Central memory CD8-positive, alpha-beta T cell (primary cell): ENCODE measurements around the gene MACROD2.

Experiments used
- ATAC-seq: fragments of 150-1000 bp; cut with Tn5 transposase; replicated peaks from 2 replicates; pipeline ENCODE4 v1.10.0; 2022; ENCODE audit warnings: mild to moderate bottlenecking, moderate FRiP score, moderate number of reproducible peaks; ENCODE audit not compliant: poor library complexity, severe bottlenecking; ENCODE audit errors: extremely low read depth
- DNase-seq, 2 donors: peaks; one replicate each; pipeline ENCODE4 v3.0.0; 2021; ENCODE audit warnings: low spot score in 2 of 2
- H3K27ac Mint-ChIP-seq: one replicate; pipeline ENCODE4 v1.8.0; 2022; ENCODE audit warnings: low read depth, mild to moderate bottlenecking, moderate library complexity, mixed read lengths
- H3K27me3 Mint-ChIP-seq: one replicate; pipeline ENCODE4 v1.8.0; 2022; ENCODE audit warnings: mixed read lengths
- H3K36me3 Mint-ChIP-seq: one replicate; pipeline ENCODE4 v1.8.0; 2022; ENCODE audit warnings: mild to moderate bottlenecking, moderate library complexity, mixed read lengths; ENCODE audit not compliant: insufficient read depth
- H3K4me1 Mint-ChIP-seq: one replicate; pipeline ENCODE4 v1.8.0; 2022; ENCODE audit warnings: mixed read lengths
- H3K4me3 Mint-ChIP-seq: one replicate; pipeline ENCODE4 v1.8.0; 2022; ENCODE audit warnings: mild to moderate bottlenecking, moderate library complexity, mixed read lengths
- H3K9me3 Mint-ChIP-seq: one replicate; pipeline ENCODE4 v1.8.0; 2022; ENCODE audit warnings: mixed read lengths

Gene MACROD2

GRCh38 chr20:15616626-15617025, 1621.3 kb downstream of the MACROD2 start:
- H3K4me1 Mint-ChIP-seq, result no peaks in the 10 kb centered on the region
- H3K36me3 Mint-ChIP-seq, result no peaks in the 10 kb centered on the region
- ATAC-seq, result no peak
- H3K27ac Mint-ChIP-seq, result no peak overlapping the region
- no peak for DNase-seq
- no peak overlapping the region for H3K4me3 Mint-ChIP-seq
- H3K9me3 Mint-ChIP-seq, result peaks cover 18% of the 10 kb centered on the region
- H3K27me3 Mint-ChIP-seq, result no peaks in the 10 kb centered on the region

GRCh38 chr20:15618110-15618509, 1622.8 kb downstream of the MACROD2 start:
- peaks cover 17% of the 10 kb centered on the region for H3K9me3 Mint-ChIP-seq

DNA sequence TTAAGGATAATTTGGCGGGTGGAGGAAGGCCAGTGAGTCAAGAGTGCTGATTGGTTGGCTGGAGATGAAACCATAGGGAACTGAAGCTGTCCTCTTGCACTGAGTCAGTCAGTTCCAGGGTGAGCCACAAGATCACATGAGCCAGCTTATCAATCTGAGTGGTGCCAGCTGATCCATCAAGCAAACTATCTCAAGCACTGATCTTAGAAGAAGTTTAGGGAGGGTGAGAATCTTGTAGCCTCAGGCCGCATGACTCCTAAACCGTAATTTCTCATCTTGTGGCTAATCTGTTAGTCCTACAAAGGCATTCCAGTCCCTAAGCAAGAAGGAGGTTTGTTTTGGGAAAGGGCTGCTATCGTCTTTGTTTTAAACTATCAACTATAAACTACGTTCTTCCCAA, 1623.6 kb downstream of the MACROD2 start:
- DNase-seq (no peak), ATAC-seq (no peak)
- no peaks in the 10 kb centered on the region for H3K36me3 Mint-ChIP-seq
- no peaks in the 10 kb centered on the region for H3K4me1 Mint-ChIP-seq
- H3K27me3 Mint-ChIP-seq, result no peaks in the 10 kb centered on the region
- no peak overlapping the region for H3K4me3 Mint-ChIP-seq
- no peak overlapping the region for H3K27ac Mint-ChIP-seq
- H3K9me3 Mint-ChIP-seq, result peaks cover 17% of the 10 kb centered on the region

More at GRCh38 chr20:15618110-15618509, 1622.8 kb downstream of the MACROD2 start:
- Mint-ChIP-seq H3K4me1 (no peaks in the 10 kb centered on the region), H3K4me3 (no peak overlapping the region), H3K36me3 (no peaks in the 10 kb centered on the region), H3K27ac (no peak overlapping the region), H3K27me3 (no peaks in the 10 kb centered on the region)
- ATAC-seq, result no peak
- no peak for DNase-seq

- Mint-ChIP-seq H3K4me1 (no peaks in the 10 kb centered on the region), H3K36me3 (no peaks in the 10 kb centered on the region), H3K9me3 (peaks cover 17% of the 10 kb centered on the region), H3K27ac (no peak overlapping the region), H3K27me3 (no peaks in the 10 kb centered on the region), H3K4me3 (no peak overlapping the region)
- ATAC-seq, result no peak
- DNase-seq, result no peak
These were observed 1624.0 kb downstream of the MACROD2 start for GRCh38 chr20:15619341-15619740.

GRCh38 chr20:15619816-15620215, 1624.5 kb downstream of the MACROD2 start:
- peaks cover 15% of the 10 kb centered on the region for H3K9me3 Mint-ChIP-seq
- ATAC-seq (no peak), DNase-seq (no peak)
- no peaks in the 10 kb centered on the region for H3K36me3 Mint-ChIP-seq
- no peaks in the 10 kb centered on the region for H3K4me1 Mint-ChIP-seq
- H3K27me3 Mint-ChIP-seq, result no peaks in the 10 kb centered on the region
- no peak overlapping the region for H3K4me3 Mint-ChIP-seq
- H3K27ac Mint-ChIP-seq, result no peak overlapping the region

GRCh38 chr20:15622368-15622767, 1627.1 kb downstream of the MACROD2 start:
- Mint-ChIP-seq H3K36me3 (no peaks in the 10 kb centered on the region), H3K27ac (no peak overlapping the region), H3K27me3 (no peaks in the 10 kb centered on the region), H3K9me3 (peaks cover 17% of the 10 kb centered on the region), H3K4me1 (no peaks in the 10 kb centered on the region), H3K4me3 (no peak overlapping the region)
- no peak for DNase-seq
- ATAC-seq, result no peak

DNA sequence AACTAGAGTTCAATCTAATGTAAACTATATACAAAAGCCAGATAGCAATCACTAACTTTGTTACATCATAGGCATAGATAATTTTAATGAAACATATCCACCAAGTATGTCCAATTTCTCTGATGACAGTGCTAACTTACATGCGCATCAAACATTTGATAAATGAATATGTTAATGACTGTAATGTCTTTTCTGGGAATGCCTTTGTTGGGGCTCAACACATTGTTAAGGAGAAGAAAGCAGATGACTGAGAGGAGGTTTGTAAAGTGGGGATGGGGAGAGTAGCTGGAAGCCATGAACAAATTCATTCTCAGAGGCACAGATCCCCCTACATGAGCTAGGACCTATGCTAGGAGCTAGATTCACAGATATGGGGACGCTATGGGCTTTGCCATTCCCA, 1627.9 kb downstream of the MACROD2 start:
- no peaks in the 10 kb centered on the region for H3K4me1 Mint-ChIP-seq
- no peaks in the 10 kb centered on the region for H3K27me3 Mint-ChIP-seq
- H3K36me3 Mint-ChIP-seq, result no peaks in the 10 kb centered on the region
- no peak for ATAC-seq
- H3K4me3 Mint-ChIP-seq, result no peak overlapping the region
- no peak overlapping the region for H3K27ac Mint-ChIP-seq
- DNase-seq, result no peak
- H3K9me3 Mint-ChIP-seq, result peaks cover 12% of the 10 kb centered on the region

GRCh38 chr20:15625981-15626380, 1630.7 kb downstream of the MACROD2 start:
- Mint-ChIP-seq H3K27ac (no peak overlapping the region), H3K9me3 (peaks cover 19% of the 10 kb centered on the region), H3K27me3 (no peaks in the 10 kb centered on the region), H3K36me3 (no peaks in the 10 kb centered on the region), H3K4me3 (no peak overlapping the region), H3K4me1 (no peaks in the 10 kb centered on the region)
- ATAC-seq (no peak), DNase-seq (no peak)

DNA sequence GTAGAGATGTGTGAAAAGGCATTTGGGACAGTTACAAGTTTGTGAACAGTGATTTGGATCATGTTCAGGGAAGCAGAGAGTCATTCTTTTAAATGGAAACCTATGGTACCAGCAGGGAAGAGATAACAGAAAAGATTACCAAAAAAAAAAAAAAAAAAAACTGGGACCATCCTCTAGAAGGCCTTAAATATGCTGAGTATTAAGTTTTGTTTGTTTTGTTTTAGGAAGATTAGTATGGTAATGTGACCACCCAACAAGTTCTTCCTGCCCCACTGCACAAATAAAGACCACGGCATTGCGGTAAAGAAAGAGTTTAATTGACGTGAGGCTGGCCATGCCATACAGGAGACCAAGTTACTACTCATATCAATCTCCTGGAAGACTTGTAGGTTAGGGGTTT, 1631.8 kb downstream of the MACROD2 start:
- no peak overlapping the region for H3K27ac Mint-ChIP-seq
- peaks cover 19% of the 10 kb centered on the region for H3K9me3 Mint-ChIP-seq
- no peaks in the 10 kb centered on the region for H3K36me3 Mint-ChIP-seq
- DNase-seq (no peak), ATAC-seq (no peak)
- H3K4me1 Mint-ChIP-seq, result no peaks in the 10 kb centered on the region
- no peak overlapping the region for H3K4me3 Mint-ChIP-seq
- no peaks in the 10 kb centered on the region for H3K27me3 Mint-ChIP-seq

GRCh38 chr20:15627501-15627903, 1632.2 kb downstream of the MACROD2 start:
- Mint-ChIP-seq H3K27ac (no peak overlapping the region), H3K4me3 (no peak overlapping the region), H3K36me3 (no peaks in the 10 kb centered on the region), H3K9me3 (peaks cover 19% of the 10 kb centered on the region), H3K27me3 (no peaks in the 10 kb centered on the region), H3K4me1 (no peaks in the 10 kb centered on the region)
- DNase-seq, result no peak
- no peak for ATAC-seq

DNA sequence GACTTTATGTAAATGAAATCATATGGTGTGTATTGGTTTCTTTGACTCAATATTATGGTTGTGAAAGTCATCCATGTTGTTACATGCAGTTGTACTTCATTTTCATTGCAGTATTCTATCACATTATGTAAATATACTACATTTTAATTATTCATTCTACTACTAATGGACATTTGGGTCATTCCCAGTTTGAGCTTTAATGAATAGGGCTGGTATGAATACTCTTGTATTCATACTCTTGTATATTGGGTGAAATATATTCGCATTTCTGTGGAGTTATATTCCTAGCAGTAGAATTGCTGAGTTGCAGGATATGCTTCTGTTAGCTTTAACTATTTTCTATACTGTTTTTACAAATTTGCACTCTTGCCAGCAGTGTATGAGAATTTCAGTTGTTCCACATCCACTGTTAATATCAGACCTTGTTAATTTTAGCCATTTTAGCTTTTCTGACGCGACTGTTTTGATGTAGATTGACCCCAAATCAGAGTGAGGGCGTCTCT, 1633.6 kb downstream of the MACROD2 start:
- H3K4me3 Mint-ChIP-seq, result no peak overlapping the region
- H3K27ac Mint-ChIP-seq, result no peak overlapping the region
- H3K36me3 Mint-ChIP-seq, result no peaks in the 10 kb centered on the region
- ATAC-seq, result no peak
- no peaks in the 10 kb centered on the region for H3K27me3 Mint-ChIP-seq
- DNase-seq, result no peak
- H3K4me1 Mint-ChIP-seq, result no peaks in the 10 kb centered on the region
- peaks cover 19% of the 10 kb centered on the region for H3K9me3 Mint-ChIP-seq

- Mint-ChIP-seq H3K4me1 (no peaks in the 10 kb centered on the region), H3K36me3 (no peaks in the 10 kb centered on the region), H3K4me3 (no peak overlapping the region), H3K27me3 (no peaks in the 10 kb centered on the region), H3K9me3 (peaks cover 15% of the 10 kb centered on the region), H3K27ac (no peak overlapping the region)
- ATAC-seq (no peak), DNase-seq (no peak)
These were observed 1635.0 kb downstream of the MACROD2 start for GRCh38 chr20:15630360-15630759.

DNA sequence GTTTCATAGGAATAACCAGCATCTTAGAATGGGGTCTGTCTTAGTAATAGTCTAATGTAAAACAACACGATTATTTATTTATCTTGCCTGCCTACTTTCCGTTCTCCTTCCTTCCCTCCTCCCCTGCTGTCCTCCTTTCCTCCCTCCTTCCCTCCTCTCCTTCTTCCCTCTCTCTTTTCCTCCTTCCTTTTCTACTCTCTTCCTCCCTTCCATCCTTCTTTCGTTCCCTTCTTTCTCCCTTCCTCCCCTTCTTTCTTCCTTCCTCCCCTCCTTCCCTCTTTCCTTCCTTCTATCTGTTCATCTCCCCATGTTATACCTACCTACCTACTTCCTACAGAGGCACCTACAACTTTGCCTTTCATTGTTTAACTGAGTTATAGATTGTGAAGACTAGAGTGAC, 1637.4 kb downstream of the MACROD2 start:
- no peak for DNase-seq
- Mint-ChIP-seq H3K9me3 (peaks cover 8% of the 10 kb centered on the region), H3K27me3 (no peaks in the 10 kb centered on the region), H3K4me3 (no peak overlapping the region), H3K4me1 (no peaks in the 10 kb centered on the region), H3K36me3 (no peaks in the 10 kb centered on the region), H3K27ac (no peak overlapping the region)
- no peak for ATAC-seq

- DNase-seq, result no peak
- Mint-ChIP-seq H3K27ac (no peak overlapping the region), H3K27me3 (no peaks in the 10 kb centered on the region), H3K4me3 (no peak overlapping the region), H3K9me3 (peaks cover 8% of the 10 kb centered on the region), H3K4me1 (no peaks in the 10 kb centered on the region), H3K36me3 (no peaks in the 10 kb centered on the region)
- no peak for ATAC-seq
These were observed 1638.8 kb downstream of the MACROD2 start for GRCh38 chr20:15634102-15634501.
